Measurements from ENCODE around the gene ZFPM1. TPM values are rescaled to one million over a fixed set of nuclear protein-coding genes. Genes with fewer than 3 reads are reported as not detected.
"Not testable (repeated sequence)": the region's sequence is repeated elsewhere in the genome, so short reads cannot be mapped to it uniquely, and the experiment has no call there.

ZFPM1 gene
- total RNA-seq, 1 experiment from 2014 or later, result 3.9 TPM

DNA sequence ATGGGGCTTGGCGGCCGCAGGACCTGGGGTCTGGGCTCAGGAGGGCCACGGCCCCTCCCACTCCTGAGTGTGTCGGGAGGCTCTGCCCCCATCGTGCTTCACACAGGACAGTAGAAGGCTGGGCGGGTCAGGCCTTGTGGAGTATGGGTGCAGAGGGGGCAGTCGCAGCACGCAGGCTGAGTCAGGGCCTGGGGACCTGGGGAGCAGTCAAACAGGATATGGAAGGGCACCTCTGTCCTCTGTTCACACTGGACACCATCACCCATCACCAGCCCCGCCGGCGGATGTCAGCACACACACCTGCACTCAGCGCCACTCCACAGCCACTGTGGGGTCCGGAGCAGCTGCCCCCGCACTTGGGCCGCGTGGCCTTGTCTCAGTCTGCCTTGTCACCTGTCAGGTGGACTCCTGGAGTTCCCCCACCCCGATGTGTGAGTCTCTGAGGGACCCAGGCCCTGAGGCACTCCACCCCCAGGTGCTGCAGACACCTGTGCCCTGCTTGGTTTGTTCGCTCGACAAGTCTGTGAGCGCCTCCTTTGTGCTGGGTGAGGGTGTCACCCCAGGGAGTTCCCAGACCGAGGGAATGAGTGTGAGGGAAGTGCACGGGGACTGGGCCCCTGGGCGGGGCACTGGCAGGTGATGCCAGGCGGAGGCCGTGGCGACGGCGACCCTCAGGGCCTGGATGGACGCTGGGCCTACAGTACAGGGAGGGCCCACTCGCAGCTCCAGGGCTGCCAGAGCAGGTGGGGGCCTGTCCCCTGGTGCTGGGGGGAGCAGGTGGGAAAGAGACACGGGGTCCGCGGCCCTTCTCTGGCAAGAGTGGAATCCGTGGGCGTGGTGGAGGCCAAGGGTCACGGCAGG is 31.7 kb downstream of the ZFPM1 start:
- no peak overlapping the region for H3K27ac ChIP-seq (ENCODE audit: low read length)
- peaks cover 6% of the 10 kb centered on the region; the same call in 1 of the 2 replicates for H3K4me1 ChIP-seq (ENCODE audit: control insufficient read depth, insufficient read depth, low read length)
- TF ChIP-seq POLR2AphosphoS5 (IDR thresholded peaks at IDR 0.05; ENCODE audit: low read depth, low read length) (no peak), SIN3A (IDR thresholded peaks at IDR 0.05; ENCODE audit: borderline replicate concordance, insufficient read depth, low read depth, low read length) (no peak)
- TF ChIP-seq, protein P1, sequence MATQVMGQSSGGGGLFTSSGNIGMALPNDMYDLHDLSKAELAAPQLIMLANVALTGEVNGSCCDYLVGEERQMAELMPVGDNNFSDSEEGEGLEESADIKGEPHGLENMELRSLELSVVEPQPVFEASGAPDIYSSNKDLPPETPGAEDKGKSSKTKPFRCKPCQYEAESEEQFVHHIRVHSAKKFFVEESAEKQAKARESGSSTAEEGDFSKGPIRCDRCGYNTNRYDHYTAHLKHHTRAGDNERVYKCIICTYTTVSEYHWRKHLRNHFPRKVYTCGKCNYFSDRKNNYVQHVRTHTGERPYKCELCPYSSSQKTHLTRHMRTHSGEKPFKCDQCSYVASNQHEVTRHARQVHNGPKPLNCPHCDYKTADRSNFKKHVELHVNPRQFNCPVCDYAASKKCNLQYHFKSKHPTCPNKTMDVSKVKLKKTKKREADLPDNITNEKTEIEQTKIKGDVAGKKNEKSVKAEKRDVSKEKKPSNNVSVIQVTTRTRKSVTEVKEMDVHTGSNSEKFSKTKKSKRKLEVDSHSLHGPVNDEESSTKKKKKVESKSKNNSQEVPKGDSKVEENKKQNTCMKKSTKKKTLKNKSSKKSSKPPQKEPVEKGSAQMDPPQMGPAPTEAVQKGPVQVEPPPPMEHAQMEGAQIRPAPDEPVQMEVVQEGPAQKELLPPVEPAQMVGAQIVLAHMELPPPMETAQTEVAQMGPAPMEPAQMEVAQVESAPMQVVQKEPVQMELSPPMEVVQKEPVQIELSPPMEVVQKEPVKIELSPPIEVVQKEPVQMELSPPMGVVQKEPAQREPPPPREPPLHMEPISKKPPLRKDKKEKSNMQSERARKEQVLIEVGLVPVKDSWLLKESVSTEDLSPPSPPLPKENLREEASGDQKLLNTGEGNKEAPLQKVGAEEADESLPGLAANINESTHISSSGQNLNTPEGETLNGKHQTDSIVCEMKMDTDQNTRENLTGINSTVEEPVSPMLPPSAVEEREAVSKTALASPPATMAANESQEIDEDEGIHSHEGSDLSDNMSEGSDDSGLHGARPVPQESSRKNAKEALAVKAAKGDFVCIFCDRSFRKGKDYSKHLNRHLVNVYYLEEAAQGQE (IDR thresholded peaks at IDR 0.05; ENCODE audit: insufficient read depth in 1 of 2, low read depth in 2 of 2, low read length in 1 of 2), result no peak
- TF ChIP-seq, protein P2, sequence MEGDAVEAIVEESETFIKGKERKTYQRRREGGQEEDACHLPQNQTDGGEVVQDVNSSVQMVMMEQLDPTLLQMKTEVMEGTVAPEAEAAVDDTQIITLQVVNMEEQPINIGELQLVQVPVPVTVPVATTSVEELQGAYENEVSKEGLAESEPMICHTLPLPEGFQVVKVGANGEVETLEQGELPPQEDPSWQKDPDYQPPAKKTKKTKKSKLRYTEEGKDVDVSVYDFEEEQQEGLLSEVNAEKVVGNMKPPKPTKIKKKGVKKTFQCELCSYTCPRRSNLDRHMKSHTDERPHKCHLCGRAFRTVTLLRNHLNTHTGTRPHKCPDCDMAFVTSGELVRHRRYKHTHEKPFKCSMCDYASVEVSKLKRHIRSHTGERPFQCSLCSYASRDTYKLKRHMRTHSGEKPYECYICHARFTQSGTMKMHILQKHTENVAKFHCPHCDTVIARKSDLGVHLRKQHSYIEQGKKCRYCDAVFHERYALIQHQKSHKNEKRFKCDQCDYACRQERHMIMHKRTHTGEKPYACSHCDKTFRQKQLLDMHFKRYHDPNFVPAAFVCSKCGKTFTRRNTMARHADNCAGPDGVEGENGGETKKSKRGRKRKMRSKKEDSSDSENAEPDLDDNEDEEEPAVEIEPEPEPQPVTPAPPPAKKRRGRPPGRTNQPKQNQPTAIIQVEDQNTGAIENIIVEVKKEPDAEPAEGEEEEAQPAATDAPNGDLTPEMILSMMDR (IDR thresholded peaks at IDR 0.05), result no peak
- ChIA-PET POLR2A (no interaction called here), CTCF (no interaction called here)
- DNase-seq (ENCODE audit: low read depth, low spot score) (no peak), ATAC-seq (no peak)
- no peaks in the 10 kb centered on the region for H3K36me3 ChIP-seq (ENCODE audit: control insufficient read depth, insufficient read depth, low read length)
- no peaks in the 10 kb centered on the region for H3K9me3 ChIP-seq (ENCODE audit: control insufficient read depth, insufficient read depth, low read depth, low read length)
- in situ Hi-C loops (cut with HindIII; ENCODE audit: low pct_unique_long_range_greater_than_20kb, low sequenced_read_pairs), result no loop called here
- no peak overlapping the region for H3K4me3 ChIP-seq (ENCODE audit: low read depth in 2 of 2, low read length in 2 of 2)
- intact Hi-C loops (cut with micrococcal nuclease; ENCODE audit: unreplicated experiment), result no loop called here
- H3K27me3 ChIP-seq (ENCODE audit: control insufficient read depth, insufficient read depth, low read length), result no peaks in the 10 kb centered on the region
- BruUV-seq (replicated peaks), result no TSS peak

DNA sequence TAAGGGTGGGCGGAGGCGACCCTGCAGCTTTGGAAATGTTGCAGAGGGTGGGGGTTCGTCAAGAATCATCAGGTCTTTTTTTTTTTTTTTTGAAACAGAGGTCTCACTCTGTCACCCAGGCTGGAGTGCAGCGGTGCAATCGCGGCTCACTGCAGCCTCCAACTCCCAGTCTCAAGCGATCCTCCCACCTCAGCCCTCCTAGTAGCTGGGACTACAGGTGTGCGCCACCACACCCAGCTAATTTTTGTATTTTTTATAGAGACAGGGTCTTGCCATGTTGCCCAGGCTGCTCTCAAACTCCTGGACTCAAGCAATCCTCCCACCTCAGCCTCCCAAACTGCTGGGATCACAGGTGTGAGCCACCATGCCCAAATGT is 32.3 kb downstream of the ZFPM1 start:
- CTCF ChIA-PET, result not testable (repeated sequence)

DNA sequence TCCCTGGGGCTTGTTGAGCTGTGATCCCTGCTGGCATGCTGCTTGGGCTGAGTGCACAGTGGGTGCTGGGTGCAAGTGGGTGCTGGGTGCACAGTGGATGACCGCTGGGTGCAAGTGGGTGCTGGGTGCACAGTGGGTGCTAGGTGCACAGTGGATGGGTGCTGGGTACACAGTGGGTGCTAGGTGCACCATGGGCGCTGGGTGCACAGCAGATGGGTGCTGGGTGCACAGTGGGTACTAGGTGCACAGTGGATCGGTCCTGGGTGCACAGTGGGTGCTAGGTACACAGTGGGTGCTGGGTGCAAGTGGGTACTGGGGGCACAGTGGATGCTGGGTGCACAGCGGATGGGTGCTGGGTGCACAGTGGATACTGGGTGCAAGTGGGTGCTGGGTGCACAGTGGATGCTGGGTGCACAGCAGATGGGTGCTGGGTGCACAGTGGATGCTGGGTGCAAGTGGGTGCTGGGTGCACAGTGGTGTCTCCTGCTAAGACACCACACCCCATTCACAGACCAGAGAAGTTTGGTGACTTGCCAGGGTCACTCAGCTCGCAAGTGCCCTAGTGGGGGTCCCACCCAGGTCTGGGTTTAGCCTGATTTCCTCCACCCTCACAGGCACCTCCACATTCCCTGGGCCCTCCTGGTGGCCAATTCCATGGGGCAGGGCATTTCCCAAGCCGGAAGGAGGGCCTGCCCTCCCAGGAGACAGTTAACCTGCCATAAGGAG is 33.5 kb downstream of the ZFPM1 start:
- peaks cover 6% of the 10 kb centered on the region; the same call in 1 of the 2 replicates for H3K4me1 ChIP-seq (ENCODE audit: control insufficient read depth, insufficient read depth, low read length)
- H3K36me3 ChIP-seq (ENCODE audit: control insufficient read depth, insufficient read depth, low read length), result no peaks in the 10 kb centered on the region
- ATAC-seq, result no peak
- in situ Hi-C loops (cut with HindIII; ENCODE audit: low pct_unique_long_range_greater_than_20kb, low sequenced_read_pairs) (no loop called here), intact Hi-C loops (cut with micrococcal nuclease; ENCODE audit: unreplicated experiment) (no loop called here)
- no peak for TF ChIP-seq TCF7L2 (IDR thresholded peaks at IDR 0.05; ENCODE audit: low read depth, low read length)
- no peak for TF ChIP-seq SIN3A (IDR thresholded peaks at IDR 0.05; ENCODE audit: borderline replicate concordance, insufficient read depth, low read depth, low read length)
- TF ChIP-seq, protein P1 (IDR thresholded peaks at IDR 0.05; ENCODE audit: insufficient read depth in 1 of 2, low read depth in 2 of 2, low read length in 1 of 2), result no peak
- TF ChIP-seq, protein P2 (IDR thresholded peaks at IDR 0.05), result no peak
- no peak for TF ChIP-seq POLR2AphosphoS5 (IDR thresholded peaks at IDR 0.05; ENCODE audit: low read depth, low read length)
- H3K27me3 ChIP-seq (ENCODE audit: control insufficient read depth, insufficient read depth, low read length), result no peaks in the 10 kb centered on the region
- no TSS peak for BruUV-seq (replicated peaks)
- H3K4me3 ChIP-seq (ENCODE audit: low read depth in 2 of 2, low read length in 2 of 2), result no peak overlapping the region
- POLR2A ChIA-PET, result no interaction called here
- no peak for DNase-seq (ENCODE audit: low read depth, low spot score)
- no peaks in the 10 kb centered on the region for H3K9me3 ChIP-seq (ENCODE audit: control insufficient read depth, insufficient read depth, low read depth, low read length)
- no peak overlapping the region for H3K27ac ChIP-seq (ENCODE audit: low read length)
- CTCF ChIA-PET, result no interaction called here

More for the DNA sequence above, 32.3 kb downstream of the ZFPM1 start:
- intact Hi-C loops (cut with micrococcal nuclease; ENCODE audit: unreplicated experiment); H3K4me1 ChIP-seq (ENCODE audit: control insufficient read depth, insufficient read depth, low read length); DNase-seq (ENCODE audit: low read depth, low spot score); H3K27me3 ChIP-seq (ENCODE audit: control insufficient read depth, insufficient read depth, low read length); in situ Hi-C loops (cut with HindIII; ENCODE audit: low pct_unique_long_range_greater_than_20kb, low sequenced_read_pairs); H3K27ac ChIP-seq (ENCODE audit: low read length); POLR2A ChIA-PET; H3K36me3 ChIP-seq (ENCODE audit: control insufficient read depth, insufficient read depth, low read length); ATAC-seq; BruUV-seq (replicated peaks); H3K9me3 ChIP-seq (ENCODE audit: control insufficient read depth, insufficient read depth, low read depth, low read length); H3K4me3 ChIP-seq (ENCODE audit: low read depth in 2 of 2, low read length in 2 of 2): not testable (repeated sequence)

Measured in Panc1 (cell line).